GM13976 (cell line): Measurements from ENCODE around the gene COX5A.

Experiments
- DNase-seq: peaks from one replicate; pipeline ENCODE4 v3.0.0; 2012; ENCODE audit warnings: low spot score
- in situ Hi-C: fragments of 300-500 bp; cut with MboI; formaldehyde crosslinking; loops from one replicate; pipeline ENCODE4 v1.12.0; 2022; ENCODE audit warnings: low sequenced_read_pairs, mixed read lengths, inconsistent platforms; ENCODE audit not compliant: unreplicated experiment
- TF ChIP-seq, protein P1 (sequence below): IDR thresholded peaks from 2 replicates; pipeline ENCODE4 v1.5.1; 2012; ENCODE audit warnings: borderline replicate concordance, mild to moderate bottlenecking; ENCODE audit not compliant: insufficient read depth; ENCODE audit errors: extremely low read depth, missing control alignments, control extremely low read depth

Gene COX5A

DNA sequence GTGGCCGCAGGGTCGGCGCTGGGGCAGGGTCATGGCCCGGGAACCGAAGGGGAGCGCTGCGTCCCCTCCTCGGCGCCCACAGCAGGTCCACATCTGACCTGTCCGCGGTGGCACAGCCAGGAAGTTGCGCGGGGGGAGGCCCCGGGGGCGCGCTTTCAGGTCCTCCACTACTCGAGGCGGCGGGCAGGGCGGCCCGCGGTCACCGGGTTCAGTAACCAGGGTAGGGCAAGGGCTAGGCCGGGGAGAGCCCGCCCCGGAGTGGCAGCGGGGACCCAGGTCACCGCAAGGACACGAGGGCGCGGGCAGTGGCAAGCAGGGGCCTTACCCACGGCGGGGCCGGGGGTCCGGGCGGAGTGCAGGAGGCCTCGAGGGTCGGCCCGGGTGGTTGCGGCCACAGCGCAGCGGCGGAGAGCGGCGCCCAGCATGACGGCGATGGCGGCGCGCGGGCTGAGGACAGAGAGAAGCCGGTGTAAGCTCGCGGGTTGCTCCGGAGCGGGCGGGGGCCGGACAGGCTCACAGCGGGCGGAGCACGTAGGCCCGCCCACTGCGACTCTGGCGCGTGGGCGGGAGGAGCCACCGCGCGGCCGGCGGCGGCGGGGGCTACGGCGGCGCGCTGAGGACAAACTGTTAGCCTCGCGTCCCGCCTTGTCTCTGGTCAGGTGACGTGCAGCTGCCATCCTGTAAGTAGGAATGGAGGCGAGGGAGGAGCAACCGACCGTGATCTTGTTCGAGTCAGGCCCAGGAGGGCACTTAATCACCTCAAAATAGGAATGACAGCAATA is at the start of gene COX5A:
Gene COX5A (minus strand): TSS at position 484 of the 782 bp plus-strand sequence. CDS start 59 bp downstream, at position 425.
- in situ Hi-C loops = loop anchor here (25.0 kb wide), 1 partner anchor 300 kb away; no protein-coding TSS in a partner anchor
- DNase-seq = peak; percentile 95
- TF ChIP-seq, protein P1, sequence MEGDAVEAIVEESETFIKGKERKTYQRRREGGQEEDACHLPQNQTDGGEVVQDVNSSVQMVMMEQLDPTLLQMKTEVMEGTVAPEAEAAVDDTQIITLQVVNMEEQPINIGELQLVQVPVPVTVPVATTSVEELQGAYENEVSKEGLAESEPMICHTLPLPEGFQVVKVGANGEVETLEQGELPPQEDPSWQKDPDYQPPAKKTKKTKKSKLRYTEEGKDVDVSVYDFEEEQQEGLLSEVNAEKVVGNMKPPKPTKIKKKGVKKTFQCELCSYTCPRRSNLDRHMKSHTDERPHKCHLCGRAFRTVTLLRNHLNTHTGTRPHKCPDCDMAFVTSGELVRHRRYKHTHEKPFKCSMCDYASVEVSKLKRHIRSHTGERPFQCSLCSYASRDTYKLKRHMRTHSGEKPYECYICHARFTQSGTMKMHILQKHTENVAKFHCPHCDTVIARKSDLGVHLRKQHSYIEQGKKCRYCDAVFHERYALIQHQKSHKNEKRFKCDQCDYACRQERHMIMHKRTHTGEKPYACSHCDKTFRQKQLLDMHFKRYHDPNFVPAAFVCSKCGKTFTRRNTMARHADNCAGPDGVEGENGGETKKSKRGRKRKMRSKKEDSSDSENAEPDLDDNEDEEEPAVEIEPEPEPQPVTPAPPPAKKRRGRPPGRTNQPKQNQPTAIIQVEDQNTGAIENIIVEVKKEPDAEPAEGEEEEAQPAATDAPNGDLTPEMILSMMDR = no peak

DNA sequence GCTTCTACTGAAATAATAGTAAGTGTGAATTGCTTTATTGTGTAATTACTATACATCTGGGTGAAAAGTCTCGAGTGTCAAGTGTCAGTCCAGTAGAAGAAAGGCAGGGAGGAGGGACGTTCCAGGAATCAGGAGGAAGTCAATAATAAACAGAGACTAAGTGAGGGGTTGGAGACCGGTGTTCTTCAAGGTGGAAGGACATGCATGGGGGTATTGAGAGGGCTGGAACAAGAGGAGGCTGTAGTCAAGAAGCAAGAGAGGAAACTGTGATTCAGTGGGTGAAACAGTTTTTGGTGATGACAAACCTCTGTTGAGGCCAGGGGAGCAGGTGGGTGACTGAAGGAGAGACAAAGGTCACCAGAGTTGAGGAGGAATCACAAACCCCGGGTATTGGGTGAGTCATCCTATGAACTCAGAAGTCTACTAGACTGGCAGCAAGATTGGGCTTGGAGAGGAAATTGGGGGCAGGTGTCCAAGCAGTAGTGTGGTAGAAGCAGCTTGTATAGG is 45.9 kb upstream of the COX5A start:
- DNase-seq = no peak
- TF ChIP-seq, protein P1 = no peak
- in situ Hi-C loops = no loop called here

DNA sequence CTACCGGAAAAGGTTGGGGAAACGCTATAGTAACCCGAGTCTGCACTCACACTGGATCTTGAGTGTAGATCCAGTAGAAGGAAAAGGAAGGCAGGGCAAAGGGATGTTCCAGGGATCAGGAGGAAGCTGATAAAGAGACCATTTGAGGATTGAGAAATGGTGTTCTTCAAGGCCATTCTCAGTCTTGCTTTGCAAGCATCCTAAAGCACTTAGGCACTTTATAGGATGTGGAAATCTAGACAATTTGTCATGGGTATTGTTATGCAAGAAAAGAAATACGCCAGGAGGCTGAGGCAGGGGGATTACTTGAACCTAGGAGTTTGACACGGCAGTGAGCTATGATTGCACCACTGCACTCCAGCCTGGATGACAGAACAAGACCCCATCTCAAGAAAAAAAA is 44.3 kb upstream of the COX5A start:
- TF ChIP-seq, protein P1 = no peak
- in situ Hi-C loops = no loop called here
- DNase-seq = no peak

DNA sequence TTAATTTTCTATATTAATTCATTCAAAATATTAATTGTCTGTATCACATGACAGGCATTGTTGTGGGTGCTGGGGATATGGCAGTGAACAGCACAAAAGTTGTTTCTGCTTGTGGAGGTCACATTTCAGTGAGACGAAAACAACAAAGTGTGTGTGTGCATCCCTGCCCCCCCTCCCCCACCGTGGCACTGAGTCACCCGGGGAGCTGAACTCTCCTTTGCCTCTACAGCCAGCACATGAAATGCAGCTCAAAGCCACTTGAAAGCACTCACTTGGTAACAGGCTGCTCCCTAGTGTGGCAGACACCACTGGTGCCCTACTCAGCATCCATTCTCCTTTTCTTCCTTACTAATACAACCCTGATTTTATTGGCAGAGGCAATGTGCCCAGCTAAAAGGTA is 40.6 kb upstream of the COX5A start:
- in situ Hi-C loops = no loop called here
- no peak for DNase-seq
- TF ChIP-seq, protein P1 = no peak

DNA sequence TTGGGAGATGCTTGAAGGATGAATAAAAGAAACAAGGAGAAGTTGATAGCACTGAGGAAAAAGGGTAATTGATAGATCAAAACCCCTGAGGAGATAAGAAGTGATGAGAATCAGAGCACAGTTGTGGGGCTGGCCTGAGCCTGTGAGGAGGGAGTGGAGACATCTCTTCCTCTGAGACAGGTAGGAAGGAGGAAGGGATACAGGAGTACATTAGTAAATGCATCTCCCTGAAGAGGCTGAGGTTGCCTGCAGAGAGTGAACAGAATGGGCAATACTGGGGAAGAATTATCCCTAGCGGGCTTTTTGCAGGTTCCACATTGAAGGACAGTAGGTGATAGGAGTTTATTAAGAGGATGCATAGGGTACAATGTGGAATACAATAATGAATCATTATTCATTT is 40.2 kb upstream of the COX5A start:
- in situ Hi-C loops = no loop called here
- DNase-seq = no peak
- TF ChIP-seq, protein P1 = no peak

DNA sequence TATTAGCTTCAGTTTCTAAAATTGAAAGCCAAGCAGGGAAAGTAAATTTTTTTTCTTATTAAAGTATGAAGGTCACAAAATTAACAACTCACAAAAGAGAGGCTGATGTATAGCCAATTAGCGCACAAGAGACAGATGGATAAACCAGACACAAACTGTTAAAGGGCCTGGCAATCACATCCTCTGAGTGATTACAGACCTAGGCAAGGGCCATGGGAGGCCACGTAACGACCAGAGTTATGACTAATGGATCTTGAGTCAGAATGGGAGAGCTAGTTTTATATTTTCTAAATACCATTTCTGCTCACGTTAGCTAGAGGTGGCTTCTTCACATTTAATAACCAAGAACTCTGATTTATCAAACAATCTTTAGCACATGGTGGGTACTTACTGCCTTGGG is 39.7 kb upstream of the COX5A start:
- in situ Hi-C loops = no loop called here

More for the DNA sequence above, 39.7 kb upstream of the COX5A start:
- DNase-seq = no peak
- TF ChIP-seq, protein P1 = no peak
